Measurements from ENCODE around the gene LILRA6. TPM values are rescaled to one million over a fixed set of nuclear protein-coding genes. Genes with fewer than 3 reads are reported as not detected.

The LILRA6 gene
- total and polyA plus RNA-seq, 2 of the 13 experiments (the other 11 are each of a cell fraction or from before 2014, with no cell fraction given): not detected

- TF ChIP-seq ZNF644 (CRISPR knock-in tag; IDR thresholded peaks at IDR 0.05; ENCODE audit: low read depth) (0 out of 2 replicates have a peak, but pooled peaks have one; percentile 18), ISL2 (CRISPR knock-in tag; IDR thresholded peaks at IDR 0.05) (no peak), MED1 (CRISPR knock-in tag; IDR thresholded peaks at IDR 0.05) (no peak), REST (IDR thresholded peaks at IDR 0.05; ENCODE audit: borderline replicate concordance in 1 of 2, low read depth in 1 of 2, low read length in 2 of 2) (no peak), NFE2L1 (CRISPR knock-in tag; IDR thresholded peaks at IDR 0.05; ENCODE audit: borderline replicate concordance) (no peak), JUND (CRISPR knock-in tag; IDR thresholded peaks at IDR 0.05) (no peak), ADNP (CRISPR knock-in tag; IDR thresholded peaks at IDR 0.05) (no peak), FUBP1 (CRISPR knock-in tag; IDR thresholded peaks at IDR 0.05; ENCODE audit: borderline replicate concordance) (no peak), HHEX (CRISPR knock-in tag; IDR thresholded peaks at IDR 0.05) (no peak), MBNL3 (CRISPR knock-in tag; conservative IDR thresholded peaks at IDR 0.05) (no peak), ZNF607 (CRISPR knock-in tag; IDR thresholded peaks at IDR 0.05; ENCODE audit: borderline replicate concordance) (no peak), ZNF160 (CRISPR knock-in tag; IDR thresholded peaks at IDR 0.05) (no peak), HOXA9 (CRISPR knock-in tag; IDR thresholded peaks at IDR 0.05; ENCODE audit: borderline replicate concordance) (0 out of 2 replicates have a peak, but pooled peaks have one; percentile 21)
- TF ChIP-seq, protein P1, sequence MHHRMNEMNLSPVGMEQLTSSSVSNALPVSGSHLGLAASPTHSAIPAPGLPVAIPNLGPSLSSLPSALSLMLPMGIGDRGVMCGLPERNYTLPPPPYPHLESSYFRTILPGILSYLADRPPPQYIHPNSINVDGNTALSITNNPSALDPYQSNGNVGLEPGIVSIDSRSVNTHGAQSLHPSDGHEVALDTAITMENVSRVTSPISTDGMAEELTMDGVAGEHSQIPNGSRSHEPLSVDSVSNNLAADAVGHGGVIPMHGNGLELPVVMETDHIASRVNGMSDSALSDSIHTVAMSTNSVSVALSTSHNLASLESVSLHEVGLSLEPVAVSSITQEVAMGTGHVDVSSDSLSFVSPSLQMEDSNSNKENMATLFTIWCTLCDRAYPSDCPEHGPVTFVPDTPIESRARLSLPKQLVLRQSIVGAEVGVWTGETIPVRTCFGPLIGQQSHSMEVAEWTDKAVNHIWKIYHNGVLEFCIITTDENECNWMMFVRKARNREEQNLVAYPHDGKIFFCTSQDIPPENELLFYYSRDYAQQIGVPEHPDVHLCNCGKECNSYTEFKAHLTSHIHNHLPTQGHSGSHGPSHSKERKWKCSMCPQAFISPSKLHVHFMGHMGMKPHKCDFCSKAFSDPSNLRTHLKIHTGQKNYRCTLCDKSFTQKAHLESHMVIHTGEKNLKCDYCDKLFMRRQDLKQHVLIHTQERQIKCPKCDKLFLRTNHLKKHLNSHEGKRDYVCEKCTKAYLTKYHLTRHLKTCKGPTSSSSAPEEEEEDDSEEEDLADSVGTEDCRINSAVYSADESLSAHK (CRISPR knock-in tag; IDR thresholded peaks at IDR 0.05; ENCODE audit: borderline replicate concordance): no peak
- TF ChIP-seq, protein P2, sequence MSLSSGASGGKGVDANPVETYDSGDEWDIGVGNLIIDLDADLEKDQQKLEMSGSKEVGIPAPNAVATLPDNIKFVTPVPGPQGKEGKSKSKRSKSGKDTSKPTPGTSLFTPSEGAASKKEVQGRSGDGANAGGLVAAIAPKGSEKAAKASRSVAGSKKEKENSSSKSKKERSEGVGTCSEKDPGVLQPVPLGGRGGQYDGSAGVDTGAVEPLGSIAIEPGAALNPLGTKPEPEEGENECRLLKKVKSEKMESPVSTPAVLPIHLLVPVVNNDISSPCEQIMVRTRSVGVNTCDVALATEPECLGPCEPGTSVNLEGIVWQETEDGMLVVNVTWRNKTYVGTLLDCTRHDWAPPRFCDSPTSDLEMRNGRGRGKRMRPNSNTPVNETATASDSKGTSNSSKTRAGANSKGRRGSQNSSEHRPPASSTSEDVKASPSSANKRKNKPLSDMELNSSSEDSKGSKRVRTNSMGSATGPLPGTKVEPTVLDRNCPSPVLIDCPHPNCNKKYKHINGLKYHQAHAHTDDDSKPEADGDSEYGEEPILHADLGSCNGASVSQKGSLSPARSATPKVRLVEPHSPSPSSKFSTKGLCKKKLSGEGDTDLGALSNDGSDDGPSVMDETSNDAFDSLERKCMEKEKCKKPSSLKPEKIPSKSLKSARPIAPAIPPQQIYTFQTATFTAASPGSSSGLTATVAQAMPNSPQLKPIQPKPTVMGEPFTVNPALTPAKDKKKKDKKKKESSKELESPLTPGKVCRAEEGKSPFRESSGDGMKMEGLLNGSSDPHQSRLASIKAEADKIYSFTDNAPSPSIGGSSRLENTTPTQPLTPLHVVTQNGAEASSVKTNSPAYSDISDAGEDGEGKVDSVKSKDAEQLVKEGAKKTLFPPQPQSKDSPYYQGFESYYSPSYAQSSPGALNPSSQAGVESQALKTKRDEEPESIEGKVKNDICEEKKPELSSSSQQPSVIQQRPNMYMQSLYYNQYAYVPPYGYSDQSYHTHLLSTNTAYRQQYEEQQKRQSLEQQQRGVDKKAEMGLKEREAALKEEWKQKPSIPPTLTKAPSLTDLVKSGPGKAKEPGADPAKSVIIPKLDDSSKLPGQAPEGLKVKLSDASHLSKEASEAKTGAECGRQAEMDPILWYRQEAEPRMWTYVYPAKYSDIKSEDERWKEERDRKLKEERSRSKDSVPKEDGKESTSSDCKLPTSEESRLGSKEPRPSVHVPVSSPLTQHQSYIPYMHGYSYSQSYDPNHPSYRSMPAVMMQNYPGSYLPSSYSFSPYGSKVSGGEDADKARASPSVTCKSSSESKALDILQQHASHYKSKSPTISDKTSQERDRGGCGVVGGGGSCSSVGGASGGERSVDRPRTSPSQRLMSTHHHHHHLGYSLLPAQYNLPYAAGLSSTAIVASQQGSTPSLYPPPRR (CRISPR knock-in tag; IDR thresholded peaks at IDR 0.05; ENCODE audit: borderline replicate concordance): no peak
Observed at GRCh38 chr19:54231077-54231931, 11.3 kb downstream of the LILRA6 start (continued).

All from HepG2 (cell line).